ENCODE results near the gene ASL.
"Not testable (repeated sequence)": the region's sequence is repeated elsewhere in the genome, so short reads cannot be mapped to it uniquely, and the experiment has no call there.

Gene ASL

DNA sequence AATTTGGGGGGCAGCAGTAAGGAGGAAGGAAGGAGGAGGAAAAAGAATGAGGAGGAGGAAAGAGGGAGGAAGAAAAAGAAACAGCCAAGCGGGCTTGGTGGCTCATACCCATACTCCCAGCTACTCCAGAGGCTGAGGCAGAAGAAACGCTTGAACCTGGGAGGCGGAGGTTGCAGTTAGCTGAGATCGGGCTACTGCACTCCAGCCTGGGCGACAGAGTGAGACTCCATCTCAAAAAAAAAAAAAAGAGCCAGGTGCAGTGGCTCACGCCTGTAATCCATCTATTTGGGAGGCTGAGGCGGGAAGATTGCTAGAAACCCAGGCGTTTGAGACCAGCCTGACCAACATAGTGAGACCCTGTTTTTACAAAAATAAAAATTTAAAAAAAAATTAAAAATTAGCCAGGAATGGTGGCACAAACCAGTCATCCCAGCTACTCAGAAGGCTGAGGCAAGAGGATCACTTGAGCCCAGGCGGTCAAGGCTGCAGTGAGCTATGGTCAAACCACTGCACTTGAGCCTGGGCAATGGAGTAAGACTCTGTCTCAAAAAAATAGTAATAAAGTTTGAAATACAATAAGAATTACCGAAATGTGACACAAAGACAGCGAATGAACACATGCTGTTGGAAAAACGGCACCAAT is 24.9 kb downstream of the ASL start:
- Histone ChIP-seq H3K4me1 (ENCODE audit: control insufficient read depth, insufficient read depth, low read length, unreplicated experiment) (peaks cover 4% of the 10 kb centered on the region), H3K4me3 (ENCODE audit: low read depth, low read length) (peak overlapping the region; percentile 67), H3K36me3 (ENCODE audit: insufficient read depth, low read length) (no peaks in the 10 kb centered on the region), H3K79me2 (ENCODE audit: control insufficient read depth, insufficient read depth, low read length, unreplicated experiment) (no peaks in the 10 kb centered on the region), H2AFZ (ENCODE audit: low read length, unreplicated experiment) (peak overlapping the region; percentile 69), H3K27me3 (ENCODE audit: insufficient read depth, low read length) (no peaks in the 10 kb centered on the region), H3K27ac (ENCODE audit: low read depth, low read length) (peak overlapping the region; percentile 39)

DNA sequence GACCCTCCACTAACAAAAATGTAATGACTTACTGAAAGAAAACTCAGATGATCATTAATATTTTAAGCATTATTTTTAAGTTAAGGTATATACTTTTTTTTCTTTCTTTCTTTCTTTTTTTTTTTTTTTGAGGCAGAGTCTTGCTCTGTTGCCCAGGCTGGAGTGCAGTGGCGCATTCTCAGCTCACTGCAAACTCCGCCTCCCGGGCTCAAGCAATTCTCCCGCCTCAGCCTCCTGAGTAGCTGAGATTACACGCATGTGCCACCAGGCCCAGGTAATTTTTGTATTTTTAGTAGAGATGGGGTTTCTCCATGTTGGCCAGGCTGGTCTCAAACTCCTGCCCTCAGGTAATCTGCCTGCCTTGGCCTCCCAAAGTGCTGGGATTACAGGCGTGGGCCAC is 26.5 kb downstream of the ASL start:
- H3K4me1 ChIP-seq (ENCODE audit: control insufficient read depth, insufficient read depth, low read length, unreplicated experiment) = peaks cover 15% of the 10 kb centered on the region
- not testable (repeated sequence) for H3K4me3 ChIP-seq (ENCODE audit: low read depth, low read length); H3K36me3 ChIP-seq (ENCODE audit: insufficient read depth, low read length); H3K27ac ChIP-seq (ENCODE audit: low read depth, low read length); H3K79me2 ChIP-seq (ENCODE audit: control insufficient read depth, insufficient read depth, low read length, unreplicated experiment); H2AFZ ChIP-seq (ENCODE audit: low read length, unreplicated experiment); H3K27me3 ChIP-seq (ENCODE audit: insufficient read depth, low read length)

DNA sequence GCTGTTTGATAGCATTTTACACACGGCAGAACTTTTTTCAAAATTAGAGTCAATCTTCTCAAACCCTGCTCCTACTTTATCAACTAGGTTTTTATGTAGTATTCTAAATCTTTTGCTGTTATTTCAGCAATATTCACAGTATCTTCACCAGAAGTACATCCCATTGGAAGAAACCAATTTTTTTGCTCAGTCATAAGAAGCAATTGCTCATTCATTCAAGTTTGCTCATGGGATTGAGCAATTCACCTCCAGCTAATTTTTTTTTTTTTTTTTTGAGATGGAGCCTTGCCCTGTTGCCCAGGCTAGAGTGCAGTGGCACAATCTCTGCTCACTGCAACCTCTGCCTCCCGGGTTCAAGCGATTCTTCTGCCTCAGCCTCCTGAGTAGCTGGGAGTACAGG is 28.4 kb downstream of the ASL start:
- H3K36me3 ChIP-seq (ENCODE audit: insufficient read depth, low read length); H3K27me3 ChIP-seq (ENCODE audit: insufficient read depth, low read length); H2AFZ ChIP-seq (ENCODE audit: low read length, unreplicated experiment); H3K4me3 ChIP-seq (ENCODE audit: low read depth, low read length); H3K79me2 ChIP-seq (ENCODE audit: control insufficient read depth, insufficient read depth, low read length, unreplicated experiment): not testable (repeated sequence)
- Histone ChIP-seq H3K4me1 (ENCODE audit: control insufficient read depth, insufficient read depth, low read length, unreplicated experiment) (peaks cover 18% of the 10 kb centered on the region), H3K27ac (ENCODE audit: low read depth, low read length) (peak overlapping the region; percentile 81)

DNA sequence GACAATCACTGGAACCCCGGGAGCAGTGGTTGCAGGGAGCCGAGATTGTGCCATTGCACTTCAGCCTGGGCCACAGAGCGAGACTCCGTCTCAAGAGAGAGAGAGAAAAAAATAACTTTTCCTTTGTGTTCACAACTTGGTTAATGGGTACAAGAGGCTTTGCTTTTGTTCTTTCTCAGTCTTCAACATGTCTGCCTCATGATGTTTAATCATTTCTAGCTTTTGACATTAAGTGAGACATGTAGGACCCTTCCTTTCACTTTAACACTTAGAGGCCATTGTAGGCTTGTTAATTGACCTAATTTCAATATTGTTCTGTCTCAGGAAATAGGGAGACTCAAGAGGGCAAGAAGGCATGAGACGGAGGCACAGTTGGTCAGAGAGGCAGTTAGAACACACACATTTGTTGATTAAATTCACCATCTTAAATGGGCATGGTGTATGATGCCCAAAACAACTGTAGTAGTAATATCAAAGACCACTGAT is 29.7 kb downstream of the ASL start:
- no peak overlapping the region for H3K4me3 ChIP-seq (ENCODE audit: low read depth, low read length)
- no peaks in the 10 kb centered on the region for H3K79me2 ChIP-seq (ENCODE audit: control insufficient read depth, insufficient read depth, low read length, unreplicated experiment)
- H3K27ac ChIP-seq (ENCODE audit: low read depth, low read length) = no peak overlapping the region
- H3K36me3 ChIP-seq (ENCODE audit: insufficient read depth, low read length) = 0 out of 2 replicates have a peak, but pooled peaks cover 3% of the 10 kb centered on the region
- no peaks in the 10 kb centered on the region for H3K27me3 ChIP-seq (ENCODE audit: insufficient read depth, low read length)
- peaks cover 21% of the 10 kb centered on the region for H3K4me1 ChIP-seq (ENCODE audit: control insufficient read depth, insufficient read depth, low read length, unreplicated experiment)
- H2AFZ ChIP-seq (ENCODE audit: low read length, unreplicated experiment) = no peak overlapping the region

DNA sequence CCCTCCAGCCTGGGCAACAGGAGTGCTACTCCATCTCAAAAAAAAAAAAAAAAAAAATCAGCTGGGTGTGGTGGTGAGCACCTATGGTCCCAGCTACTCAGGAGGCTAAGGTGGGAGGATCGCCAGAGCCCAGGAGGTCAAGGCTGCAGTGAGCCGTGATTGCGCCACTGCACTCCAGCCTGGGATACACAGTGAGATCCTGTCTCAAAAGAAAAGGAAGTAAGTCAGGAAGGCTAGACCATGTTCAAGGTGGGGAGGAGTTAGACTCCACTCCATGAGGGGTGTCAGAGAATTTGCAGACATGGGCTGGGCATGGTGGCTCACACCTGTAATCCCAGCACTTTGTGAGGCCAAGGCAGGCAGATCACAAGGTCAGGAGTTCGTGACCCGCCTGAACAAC is 32.8 kb downstream of the ASL start:
- not testable (repeated sequence) for H3K4me3 ChIP-seq (ENCODE audit: low read depth, low read length)

DNA sequence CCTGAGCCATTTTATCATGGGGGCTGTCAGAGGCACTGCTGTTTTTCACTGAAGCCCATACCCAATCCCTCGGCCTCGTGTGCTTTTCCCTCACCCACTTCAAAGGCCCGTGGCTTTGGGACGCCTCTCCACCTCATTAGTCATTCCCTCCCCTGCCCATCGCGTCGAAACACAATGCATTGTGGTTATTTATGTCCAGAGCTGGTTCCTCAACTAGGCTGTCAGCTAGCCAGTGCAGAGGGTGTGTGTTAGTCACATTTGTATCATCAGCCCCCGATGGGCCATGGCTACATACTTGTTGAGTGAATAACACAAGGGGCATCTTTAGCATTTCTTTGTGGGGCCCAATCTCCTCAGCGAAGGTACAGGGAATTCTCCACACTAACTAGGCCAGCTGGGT is 35.2 kb downstream of the ASL start:
- no peak overlapping the region for H3K4me3 ChIP-seq (ENCODE audit: low read depth, low read length)
- H3K79me2 ChIP-seq (ENCODE audit: control insufficient read depth, insufficient read depth, low read length, unreplicated experiment) = peaks cover 12% of the 10 kb centered on the region
- 0 out of 2 replicates have a peak, but pooled peaks cover 4% of the 10 kb centered on the region for H3K36me3 ChIP-seq (ENCODE audit: insufficient read depth, low read length)
- H3K4me1 ChIP-seq (ENCODE audit: control insufficient read depth, insufficient read depth, low read length, unreplicated experiment) = peaks cover 31% of the 10 kb centered on the region
- no peaks in the 10 kb centered on the region for H3K27me3 ChIP-seq (ENCODE audit: insufficient read depth, low read length)
- peak overlapping the region; percentile 21 for H2AFZ ChIP-seq (ENCODE audit: low read length, unreplicated experiment)
- H3K27ac ChIP-seq (ENCODE audit: low read depth, low read length) = peak overlapping the region; percentile 72

More for the DNA sequence above, 32.8 kb downstream of the ASL start:
- peaks cover 29% of the 10 kb centered on the region for H3K4me1 ChIP-seq (ENCODE audit: control insufficient read depth, insufficient read depth, low read length, unreplicated experiment)
- H2AFZ ChIP-seq (ENCODE audit: low read length, unreplicated experiment); H3K79me2 ChIP-seq (ENCODE audit: control insufficient read depth, insufficient read depth, low read length, unreplicated experiment); H3K27me3 ChIP-seq (ENCODE audit: insufficient read depth, low read length); H3K27ac ChIP-seq (ENCODE audit: low read depth, low read length); H3K36me3 ChIP-seq (ENCODE audit: insufficient read depth, low read length): not testable (repeated sequence)

DNA sequence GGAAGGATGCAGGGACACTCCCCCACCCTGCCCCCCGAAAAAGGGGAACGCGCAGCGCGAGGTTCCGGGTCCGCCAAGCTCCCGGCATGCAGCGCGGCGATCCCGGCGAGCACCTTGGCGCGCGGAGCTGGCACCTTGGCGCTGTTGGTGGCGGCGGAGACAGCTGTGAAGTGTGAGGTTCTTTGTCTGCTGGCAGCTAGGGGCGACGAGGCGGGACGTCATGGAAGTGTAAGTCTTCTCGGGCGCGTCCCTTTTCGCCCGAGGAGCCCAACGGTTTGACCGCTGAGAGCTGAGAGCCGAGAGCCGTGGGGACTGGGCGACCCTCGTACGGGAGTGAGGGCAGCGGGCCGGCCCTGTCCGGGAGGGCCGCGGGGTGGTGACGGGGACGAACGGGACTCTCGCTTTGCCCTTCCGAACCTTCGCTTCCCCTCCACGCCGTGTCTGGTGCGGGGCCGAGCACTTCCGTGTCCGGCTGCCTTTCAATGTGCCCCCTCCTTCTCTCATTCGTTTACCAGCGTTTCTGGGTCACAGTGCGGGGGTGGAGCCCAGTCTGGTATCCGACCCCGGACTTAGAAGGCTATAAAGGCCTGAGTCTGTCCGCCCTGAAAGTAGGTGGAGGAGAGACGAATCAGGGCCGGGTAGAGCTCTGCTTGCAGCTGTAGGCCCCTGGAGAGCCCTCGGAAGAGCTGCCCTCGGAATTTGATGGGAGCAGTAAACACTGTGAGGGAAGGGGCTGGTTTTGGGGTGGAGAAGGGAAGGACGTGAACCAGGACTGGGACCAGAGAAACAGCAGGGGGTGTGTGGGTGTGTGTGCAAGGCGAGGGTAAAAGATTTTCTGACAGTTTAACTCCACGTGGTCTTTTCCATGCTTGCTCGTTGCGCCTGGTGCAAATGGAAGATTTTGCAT is 39.4 kb downstream of the ASL start, which contains the start of gene CRCP:
Gene CRCP, plus strand, starts transcription at position 105 of the 907 bp plus-strand sequence. Its CDS starts 116 bp downstream, at position 221.
- peak within 1 kb of the TSS; percentile 93 for H2AFZ ChIP-seq (ENCODE audit: low read length, unreplicated experiment)
- H3K27me3 ChIP-seq (ENCODE audit: insufficient read depth, low read length) = no peaks in the 10 kb centered on the region
- peaks cover 53% of the 10 kb centered on the region for H3K79me2 ChIP-seq (ENCODE audit: control insufficient read depth, insufficient read depth, low read length, unreplicated experiment)
- H3K4me3 ChIP-seq (ENCODE audit: low read depth, low read length) = peak within 1 kb of the TSS; percentile 91
- H3K36me3 ChIP-seq (ENCODE audit: insufficient read depth, low read length) = 0 out of 2 replicates have a peak, but pooled peaks cover 4% of the 10 kb centered on the region
- H3K27ac ChIP-seq (ENCODE audit: low read depth, low read length) = peak within 1 kb of the TSS; percentile 86
- H3K4me1 ChIP-seq (ENCODE audit: control insufficient read depth, insufficient read depth, low read length, unreplicated experiment) = peaks cover 23% of the 10 kb centered on the region

DNA sequence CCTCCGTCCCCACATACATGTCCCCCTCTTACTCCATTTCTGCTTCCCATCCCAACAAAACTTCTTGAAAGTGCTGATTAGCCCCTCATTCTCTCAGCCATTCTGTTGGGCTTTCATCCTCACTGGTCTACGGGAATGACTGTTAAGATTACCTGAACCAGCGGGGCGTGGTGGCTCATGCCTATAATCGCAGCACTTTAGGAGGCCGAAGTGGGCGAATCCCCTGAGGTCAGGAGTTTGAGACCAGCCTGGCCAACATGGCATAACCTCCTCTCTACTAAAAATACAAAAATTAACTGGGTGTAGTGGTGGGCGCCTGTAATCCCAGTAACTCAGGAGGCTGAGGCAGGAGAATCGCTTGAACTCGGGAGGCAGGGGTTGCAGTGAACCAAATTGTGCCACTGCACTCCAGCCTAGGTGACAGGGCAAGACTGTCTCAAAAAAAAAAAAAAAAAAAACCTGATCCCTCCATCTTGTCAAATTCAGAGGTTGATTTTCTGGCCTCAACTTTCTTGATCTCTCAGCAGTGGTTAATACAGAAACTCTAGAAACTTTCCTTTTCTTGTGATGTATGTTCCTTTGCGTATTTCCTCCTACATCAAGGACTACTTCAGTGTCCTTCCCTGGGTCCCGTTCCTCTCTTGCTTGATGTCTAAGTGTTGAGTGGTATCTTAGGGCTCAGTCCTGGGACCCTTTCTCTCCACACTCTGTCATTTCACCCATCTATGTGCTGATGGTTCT is 41.2 kb downstream of the ASL start:
- H3K4me3 ChIP-seq (ENCODE audit: low read depth, low read length); H2AFZ ChIP-seq (ENCODE audit: low read length, unreplicated experiment); H3K27ac ChIP-seq (ENCODE audit: low read depth, low read length); H3K27me3 ChIP-seq (ENCODE audit: insufficient read depth, low read length); H3K36me3 ChIP-seq (ENCODE audit: insufficient read depth, low read length): not testable (repeated sequence)
- H3K79me2 ChIP-seq (ENCODE audit: control insufficient read depth, insufficient read depth, low read length, unreplicated experiment) = peaks cover 65% of the 10 kb centered on the region
- H3K4me1 ChIP-seq (ENCODE audit: control insufficient read depth, insufficient read depth, low read length, unreplicated experiment) = peaks cover 12% of the 10 kb centered on the region

DNA sequence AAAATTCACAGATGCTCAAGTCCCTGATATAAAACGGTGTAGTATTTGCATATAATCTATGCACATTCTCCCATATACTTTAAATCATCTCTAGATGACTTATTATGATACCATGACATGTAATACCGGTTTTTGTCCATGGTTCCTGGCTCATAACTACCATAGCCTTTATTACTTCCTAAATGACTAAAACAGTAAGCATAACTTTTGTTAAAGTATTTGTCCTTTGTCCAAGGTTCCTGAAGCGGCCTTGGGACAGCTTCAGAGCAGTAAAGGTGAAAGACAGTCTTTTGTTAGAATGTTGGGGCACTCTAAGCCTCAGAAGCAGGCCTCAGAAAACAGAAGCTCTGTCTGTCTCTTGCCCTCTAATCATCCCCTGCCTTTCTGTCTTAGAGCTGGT is 43.0 kb downstream of the ASL start:
- Histone ChIP-seq H2AFZ (ENCODE audit: low read length, unreplicated experiment) (no peak overlapping the region), H3K4me3 (ENCODE audit: low read depth, low read length) (no peak overlapping the region), H3K4me1 (ENCODE audit: control insufficient read depth, insufficient read depth, low read length, unreplicated experiment) (peaks cover 12% of the 10 kb centered on the region), H3K27ac (ENCODE audit: low read depth, low read length) (no peak overlapping the region), H3K36me3 (ENCODE audit: insufficient read depth, low read length) (no peaks in the 10 kb centered on the region), H3K27me3 (ENCODE audit: insufficient read depth, low read length) (no peaks in the 10 kb centered on the region), H3K79me2 (ENCODE audit: control insufficient read depth, insufficient read depth, low read length, unreplicated experiment) (peaks cover 77% of the 10 kb centered on the region)

DNA sequence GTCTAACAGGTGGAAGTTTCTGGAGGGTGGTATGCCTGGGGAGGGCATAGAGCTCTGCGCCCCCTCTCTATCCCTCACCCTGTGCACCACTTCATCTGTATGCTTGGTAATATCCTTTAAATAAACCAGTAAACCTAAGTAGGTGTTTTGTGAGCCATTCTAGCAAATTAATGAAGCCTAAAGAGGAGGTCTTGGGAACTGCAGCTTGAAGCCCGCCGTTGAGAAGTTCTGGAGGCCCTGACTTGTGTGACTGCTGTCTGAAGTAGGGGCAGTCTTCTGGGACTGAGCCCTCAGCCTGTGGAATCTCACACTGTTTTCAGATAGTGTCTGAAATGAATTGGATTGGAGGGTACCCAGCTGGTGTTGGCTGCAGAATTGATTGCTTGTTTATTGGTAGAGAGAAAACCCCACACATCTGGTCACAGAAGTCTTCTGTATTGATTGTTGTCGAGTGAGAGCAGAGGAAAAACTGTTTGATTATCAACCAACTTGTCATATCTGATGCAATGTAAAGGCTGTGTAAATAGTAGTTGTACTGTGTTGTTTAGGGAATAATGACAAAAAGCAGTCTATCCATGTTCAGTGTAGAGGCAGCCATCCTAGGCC is 43.7 kb downstream of the ASL start:
- Histone ChIP-seq H3K79me2 (ENCODE audit: control insufficient read depth, insufficient read depth, low read length, unreplicated experiment) (peaks cover 77% of the 10 kb centered on the region), H2AFZ (ENCODE audit: low read length, unreplicated experiment) (no peak overlapping the region), H3K27me3 (ENCODE audit: insufficient read depth, low read length) (no peaks in the 10 kb centered on the region), H3K27ac (ENCODE audit: low read depth, low read length) (no peak overlapping the region), H3K36me3 (ENCODE audit: insufficient read depth, low read length) (no peaks in the 10 kb centered on the region), H3K4me3 (ENCODE audit: low read depth, low read length) (no peak overlapping the region), H3K4me1 (ENCODE audit: control insufficient read depth, insufficient read depth, low read length, unreplicated experiment) (peaks cover 10% of the 10 kb centered on the region)

All from ACC112 (cell line).